CD8-positive, alpha-beta memory T cell (primary cell): Measurements from ENCODE around the gene TRPV4. TPM values are rescaled to one million over a fixed set of nuclear protein-coding genes. Genes with fewer than 3 reads are reported as not detected.

Experiments used
- CTCF ChIA-PET: fragments of 350-600 bp; sonication (Branson Sonifier 250); formaldehyde crosslinking; loops from one replicate; lab custom pipeline; 2021; ENCODE audit warnings: antibody characterized with exemption; lab: Charles Lee
- POLR2A ChIA-PET: fragments of 350-600 bp; sonication (Branson Sonifier 250); formaldehyde crosslinking; loops from one replicate; lab custom pipeline; 2021; ENCODE audit warnings: antibody characterized with exemption; lab: Charles Lee
- DNase-seq, 5 donors: peaks; one replicate each; pipeline versions ENCODE4 v3.0.0 to v3.0.0-alpha.2; 2020 to 2022; ENCODE audit warnings: mixed read lengths in 1 of 5
- H3K27ac ChIP-seq: one replicate; pipeline ENCODE4 v1.7.0; 2013; ENCODE audit warnings: low read depth, mild to moderate bottlenecking, low read length, moderate library complexity
- H3K27me3 ChIP-seq: 2 replicates; pipeline ENCODE4 v1.7.0; 2013; ENCODE audit warnings: low read length, mild to moderate bottlenecking; ENCODE audit not compliant: insufficient read depth, poor library complexity, severe bottlenecking
- H3K36me3 ChIP-seq: 2 replicates; pipeline ENCODE4 v1.7.0; 2013; ENCODE audit warnings: mild to moderate bottlenecking, low read length, moderate library complexity; ENCODE audit not compliant: insufficient read depth
- H3K4me1 ChIP-seq: 2 replicates; pipeline ENCODE4 v1.7.0; 2013; ENCODE audit warnings: mild to moderate bottlenecking, low read length, moderate library complexity; ENCODE audit not compliant: insufficient read depth
- H3K4me3 ChIP-seq: 2 replicates; pipeline ENCODE4 v1.7.0; 2013; ENCODE audit warnings: mild to moderate bottlenecking, low read length
- H3K9me3 ChIP-seq: 2 replicates; pipeline ENCODE4 v1.7.0; 2013; ENCODE audit warnings: mild to moderate bottlenecking, low read length
- H3K27ac Mint-ChIP-seq, 8 donors: one replicate each; pipeline ENCODE4 v1.8.0; 2020 to 2021; ENCODE audit warnings: mixed read lengths in 8 of 8, mild to moderate bottlenecking in 6 of 8, inconsistent platforms in 3 of 8, moderate library complexity in 3 of 8
- H3K27me3 Mint-ChIP-seq, 2 donors: one replicate each; pipeline ENCODE4 v1.8.0; 2020 to 2021; ENCODE audit warnings: mixed read lengths in 2 of 2, mild to moderate bottlenecking in 1 of 2, moderate library complexity in 1 of 2
- H3K36me3 Mint-ChIP-seq, 3 donors: one replicate each; pipeline ENCODE4 v1.8.0; 2020 to 2021; ENCODE audit warnings: mixed read lengths in 3 of 3, inconsistent platforms in 1 of 3, mild to moderate bottlenecking in 1 of 3
- H3K4me1 Mint-ChIP-seq, 3 donors: one replicate each; pipeline ENCODE4 v1.8.0; 2020 to 2021; ENCODE audit warnings: mixed read lengths in 3 of 3, inconsistent platforms in 1 of 3, mild to moderate bottlenecking in 1 of 3
- H3K4me3 Mint-ChIP-seq, 7 donors: one replicate each; pipeline ENCODE4 v1.8.0; 2020 to 2021; ENCODE audit warnings: mixed read lengths in 7 of 7, mild to moderate bottlenecking in 6 of 7, moderate library complexity in 4 of 7, inconsistent platforms in 2 of 7
- H3K9me3 Mint-ChIP-seq, 5 donors: one replicate each; pipeline ENCODE4 v1.8.0; 2020 to 2022; ENCODE audit warnings: mixed read lengths in 5 of 5, mild to moderate bottlenecking in 3 of 5, moderate library complexity in 2 of 5, inconsistent platforms in 1 of 5
- polyA plus RNA-seq: library from polyadenylated mRNA; unstranded; fragments of 300-500 nt; fragmentation: Illumina TruSeq; gene quantifications from one replicate; pipeline ENCODE4 v1.2.3, GENCODE V29; 2021
- total RNA-seq, 2 experiments: library from RNA; stranded (reverse); gene quantifications; one replicate each; pipeline ENCODE4 v1.2.3, GENCODE V29; 2021

Gene TRPV4
- total and polyA plus RNA-seq, 3 experiments from 2014 or later, result not detected

DNA sequence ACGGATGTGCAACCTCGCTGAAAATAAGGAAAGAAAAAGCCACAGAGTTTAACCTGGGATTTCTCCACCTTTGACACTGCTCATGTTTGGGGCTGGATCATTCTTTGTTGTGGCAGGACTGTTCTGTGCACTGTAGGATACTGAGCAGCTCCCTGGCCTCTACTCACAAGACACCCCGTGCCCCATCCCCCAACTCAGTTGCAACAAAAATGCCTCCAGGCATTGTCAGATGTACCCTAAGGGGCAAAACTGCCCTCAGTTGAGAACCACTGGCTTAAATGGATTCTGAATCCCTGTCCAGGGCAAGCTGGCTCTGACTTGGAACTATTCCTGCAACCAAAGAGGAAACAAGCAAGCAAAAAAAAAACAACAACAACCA, 45.0 kb upstream of the TRPV4 start:
- POLR2A ChIA-PET, result no interaction called here
- no peak overlapping the region for H3K4me3 ChIP-seq

GRCh38 chr12:109877504-109878246, 44.5 kb upstream of the TRPV4 start:
- peaks cover 0 to 3% (median 0%) of the 10 kb centered on the region in 5 donors for H3K9me3 Mint-ChIP-seq
- H3K36me3 ChIP-seq, result no peaks in the 10 kb centered on the region
- H3K36me3 Mint-ChIP-seq, result peaks cover under 1 to 27% (median 1%) of the 10 kb centered on the region in 3 donors
- H3K27ac Mint-ChIP-seq, result peak overlapping the region in 6 of 8 donors; percentile 8 to 86 (median 74)
- H3K9me3 ChIP-seq, result no peaks in the 10 kb centered on the region
- POLR2A ChIA-PET, result no interaction called here
- peaks cover 30% of the 10 kb centered on the region for H3K4me1 ChIP-seq
- DNase-seq, result no peak
- no peak overlapping the region for H3K4me3 ChIP-seq
- peak overlapping the region in 6 of 7 donors; percentile 19 to 95 (median 62) for H3K4me3 Mint-ChIP-seq
- H3K27ac ChIP-seq, result no peak overlapping the region
- H3K27me3 Mint-ChIP-seq, result peaks cover 0 to 2% of the 10 kb centered on the region in 2 donors
- CTCF ChIA-PET, result interaction anchor here (0.8 to 2.8 kb wide), 4 partner anchors 24 to 72 kb away, joined by 3 to 17 read pairs (median 7); no protein-coding TSS in a partner anchor
- peaks cover 49 to 71% (median 69%) of the 10 kb centered on the region in 3 donors for H3K4me1 Mint-ChIP-seq
- H3K27me3 ChIP-seq, result no peaks in the 10 kb centered on the region

More for the DNA sequence above, 45.0 kb upstream of the TRPV4 start:
- DNase-seq, result no peak
- Histone ChIP-seq H3K4me1 (peaks cover 30% of the 10 kb centered on the region), H3K27ac (no peak overlapping the region), H3K27me3 (no peaks in the 10 kb centered on the region), H3K9me3 (no peaks in the 10 kb centered on the region), H3K36me3 (no peaks in the 10 kb centered on the region)
- Mint-ChIP-seq H3K4me3 (peak overlapping the region in 5 of 7 donors; percentile 95 to 98 (median 97)), H3K9me3 (peaks cover 0 to 3% (median 0%) of the 10 kb centered on the region in 5 donors), H3K36me3 (peaks cover 0 to 24% (median 0%) of the 10 kb centered on the region in 3 donors), H3K4me1 (peaks cover 48 to 70% (median 64%) of the 10 kb centered on the region in 3 donors), H3K27me3 (peaks cover 0 to 2% of the 10 kb centered on the region in 2 donors), H3K27ac (peak overlapping the region in 7 of 8 donors; percentile 8 to 99 (median 75))
- CTCF ChIA-PET, result interaction anchor here (1.5 to 2.8 kb wide), 3 partner anchors 25 to 73 kb away, joined by 5 to 17 read pairs (median 11); no protein-coding TSS in a partner anchor

DNA sequence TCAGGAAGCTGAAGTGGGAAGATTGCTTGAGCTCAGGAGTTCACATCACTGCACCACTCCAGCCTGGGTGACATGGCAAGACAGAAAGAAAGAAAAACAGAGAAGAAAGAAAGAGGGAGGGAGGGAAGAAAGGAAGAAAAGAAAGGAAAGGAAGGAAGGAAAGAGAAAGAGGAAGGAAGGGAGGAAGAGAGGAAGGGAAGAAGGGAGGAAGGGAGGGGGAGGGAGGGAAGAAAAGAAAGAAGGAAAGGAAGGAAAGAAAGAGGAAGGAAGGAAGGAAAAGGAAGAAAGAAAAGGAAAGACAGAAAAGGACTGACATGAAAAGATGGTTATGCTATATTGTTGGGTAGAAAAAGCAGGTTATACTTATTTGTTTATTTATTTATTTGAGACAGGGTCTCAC, 43.2 kb upstream of the TRPV4 start:
- H3K4me3 ChIP-seq, result no peak overlapping the region
- ChIA-PET POLR2A (no interaction called here), CTCF (interaction anchor here (0.9 kb wide), 1 partner anchor 71 kb away, joined by 3 read pairs; no protein-coding TSS in a partner anchor)
- peak overlapping the region in 1 of 7 donors; percentile 52 for H3K4me3 Mint-ChIP-seq
- peaks cover 4 to 38% (median 4%) of the 10 kb centered on the region in 3 donors for H3K36me3 Mint-ChIP-seq
- peak overlapping the region in 4 of 8 donors; percentile 37 to 68 (median 52) for H3K27ac Mint-ChIP-seq
- no peaks in the 10 kb centered on the region for H3K9me3 ChIP-seq
- H3K27me3 Mint-ChIP-seq, result no peaks in the 10 kb centered on the region
- DNase-seq, result no peak
- peaks cover 55 to 74% (median 74%) of the 10 kb centered on the region in 3 donors for H3K4me1 Mint-ChIP-seq
- peaks cover 0 to 3% (median 0%) of the 10 kb centered on the region in 5 donors for H3K9me3 Mint-ChIP-seq
- H3K27me3 ChIP-seq, result no peaks in the 10 kb centered on the region
- H3K36me3 ChIP-seq, result no peaks in the 10 kb centered on the region
- no peak overlapping the region for H3K27ac ChIP-seq
- H3K4me1 ChIP-seq, result peaks cover 30% of the 10 kb centered on the region

DNA sequence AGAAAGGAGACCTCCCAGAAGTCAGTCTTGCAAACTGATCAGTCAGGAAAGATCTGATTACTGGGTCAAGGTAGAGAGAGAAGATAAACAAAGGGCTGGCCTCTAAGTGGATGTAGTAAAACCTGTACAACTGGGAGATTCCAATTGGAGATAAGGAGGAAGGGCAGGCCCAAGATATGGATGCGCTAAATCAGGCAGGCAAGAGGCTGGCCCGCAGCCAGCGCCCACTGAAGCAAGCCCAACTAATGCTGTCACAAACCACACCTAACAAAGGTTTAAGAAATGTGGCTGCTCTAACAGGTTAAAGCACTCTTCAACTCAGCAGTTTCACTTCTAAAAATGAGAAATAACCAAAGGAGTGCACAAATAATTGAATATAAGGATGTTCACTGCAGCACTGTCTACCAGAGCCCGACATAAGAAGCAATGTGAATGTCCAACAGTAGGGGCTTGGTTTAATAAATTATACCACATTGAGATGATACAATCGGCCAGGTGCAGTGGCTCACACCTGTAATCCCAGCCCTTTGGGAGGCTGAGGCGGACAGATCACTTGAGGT, 42.5 kb upstream of the TRPV4 start:
- POLR2A ChIA-PET, result no interaction called here
- peaks cover 0 to 3% (median 0%) of the 10 kb centered on the region in 5 donors for H3K9me3 Mint-ChIP-seq
- peak overlapping the region in 4 of 8 donors; percentile 37 to 67 (median 55) for H3K27ac Mint-ChIP-seq

GRCh38 chr12:109873653-109874052, 40.5 kb upstream of the TRPV4 start:
- no peak for DNase-seq
- Mint-ChIP-seq H3K27ac (peak overlapping the region in 1 of 8 donors; percentile 23), H3K36me3 (peaks cover 4 to 33% (median 8%) of the 10 kb centered on the region in 3 donors), H3K9me3 (no peaks in the 10 kb centered on the region), H3K4me3 (no peak overlapping the region), H3K27me3 (no peaks in the 10 kb centered on the region), H3K4me1 (peaks cover 38 to 61% (median 55%) of the 10 kb centered on the region in 3 donors)
- no peak overlapping the region for H3K27ac ChIP-seq
- H3K27me3 ChIP-seq, result no peaks in the 10 kb centered on the region
- no peaks in the 10 kb centered on the region for H3K9me3 ChIP-seq
- ChIA-PET CTCF (interaction anchor here (1.1 to 1.4 kb wide), 2 partner anchors 11 to 20 kb away, joined by 3 to 5 read pairs; no protein-coding TSS in a partner anchor), POLR2A (interaction anchor here (0.7 kb wide), 1 partner anchor 20 kb away, joined by 12 read pairs; no protein-coding TSS in a partner anchor)
- peaks cover 10% of the 10 kb centered on the region for H3K4me1 ChIP-seq
- H3K4me3 ChIP-seq, result no peak overlapping the region
- no peaks in the 10 kb centered on the region for H3K36me3 ChIP-seq

More for the DNA sequence above, 42.5 kb upstream of the TRPV4 start:
- Histone ChIP-seq H3K4me3 (no peak overlapping the region), H3K9me3 (no peaks in the 10 kb centered on the region), H3K36me3 (no peaks in the 10 kb centered on the region), H3K27me3 (no peaks in the 10 kb centered on the region), H3K4me1 (peaks cover 22% of the 10 kb centered on the region), H3K27ac (no peak overlapping the region)
- H3K36me3 Mint-ChIP-seq, result peaks cover 4 to 40% (median 5%) of the 10 kb centered on the region in 3 donors
- CTCF ChIA-PET, result interaction anchor here (1.5 kb wide), 1 partner anchor 23 kb away, joined by 3 read pairs; no protein-coding TSS in a partner anchor
- peak overlapping the region in 2 of 7 donors; percentile 8 to 52 for H3K4me3 Mint-ChIP-seq
- H3K4me1 Mint-ChIP-seq, result peaks cover 51 to 70% (median 68%) of the 10 kb centered on the region in 3 donors
- DNase-seq, result no peak
- no peaks in the 10 kb centered on the region for H3K27me3 Mint-ChIP-seq

DNA sequence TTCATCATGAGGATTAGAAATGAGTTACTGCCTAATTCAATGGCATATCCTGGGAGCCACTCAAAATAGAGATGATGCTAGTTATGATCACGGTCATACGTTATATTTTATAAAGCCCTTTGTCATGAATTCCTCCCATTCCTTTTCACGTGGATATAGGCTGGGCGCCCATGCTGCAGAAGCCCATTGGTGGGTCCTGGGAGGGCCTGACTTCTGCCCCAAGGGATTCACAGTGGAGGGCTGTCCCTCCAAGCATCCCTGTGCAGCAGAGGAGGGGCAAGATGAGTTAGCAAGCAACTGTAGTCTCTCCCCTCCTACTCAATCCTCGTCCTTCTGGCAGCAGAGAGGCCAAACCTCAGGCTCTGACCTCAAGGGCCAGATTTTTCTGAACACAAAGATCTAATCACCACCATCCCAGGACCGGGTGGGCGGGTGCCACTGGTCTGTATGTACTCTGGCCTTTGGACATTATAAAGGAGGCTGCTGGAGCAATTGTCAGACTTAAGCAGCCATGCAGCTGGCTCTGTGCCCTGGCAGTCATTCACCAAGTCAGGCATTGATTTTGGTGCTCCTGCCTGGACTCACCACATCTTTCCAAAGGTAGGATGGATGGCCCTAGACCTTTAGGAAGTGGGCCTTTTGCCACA, 38.6 kb upstream of the TRPV4 start:
- no peak overlapping the region for H3K4me3 Mint-ChIP-seq
- Histone ChIP-seq H3K9me3 (no peaks in the 10 kb centered on the region), H3K4me1 (no peaks in the 10 kb centered on the region), H3K27ac (no peak overlapping the region), H3K36me3 (no peaks in the 10 kb centered on the region), H3K27me3 (no peaks in the 10 kb centered on the region), H3K4me3 (no peak overlapping the region)
- peaks cover 4 to 34% (median 12%) of the 10 kb centered on the region in 3 donors for H3K36me3 Mint-ChIP-seq
- H3K27ac Mint-ChIP-seq, result peak overlapping the region in 2 of 8 donors; percentile 4 to 57
- H3K9me3 Mint-ChIP-seq, result no peaks in the 10 kb centered on the region
- H3K4me1 Mint-ChIP-seq, result peaks cover 27 to 48% (median 41%) of the 10 kb centered on the region in 3 donors
- no peak for DNase-seq
- ChIA-PET CTCF (interaction anchor here (0.6 kb wide), 1 partner anchor 18 kb away, joined by 4 read pairs; no protein-coding TSS in a partner anchor), POLR2A (no interaction called here)
- H3K27me3 Mint-ChIP-seq, result no peaks in the 10 kb centered on the region

DNA sequence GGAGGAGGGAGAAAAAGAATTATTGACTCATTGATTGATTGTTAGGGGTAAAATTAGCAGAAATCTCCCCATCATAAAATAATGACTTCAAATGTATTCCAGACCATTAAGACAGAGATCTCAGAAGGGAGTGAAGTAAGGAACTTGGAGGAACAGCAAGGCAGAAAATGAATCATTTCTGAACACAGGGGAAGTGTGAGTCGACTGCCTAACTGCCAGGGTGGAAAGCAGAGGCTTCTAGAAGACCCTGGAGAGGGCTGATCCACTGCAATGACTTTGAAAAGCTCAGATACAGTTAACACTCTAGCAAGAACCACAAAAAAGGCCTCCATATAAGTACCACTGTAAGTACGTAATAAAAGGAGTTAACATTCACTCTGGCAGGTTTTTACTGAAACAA, 37.5 kb upstream of the TRPV4 start:
- no peaks in the 10 kb centered on the region for H3K4me1 ChIP-seq
- POLR2A ChIA-PET, result interaction anchor here (0.7 kb wide), 1 partner anchor 454 kb away, joined by 6 read pairs; no protein-coding TSS in a partner anchor
- Mint-ChIP-seq H3K9me3 (no peaks in the 10 kb centered on the region), H3K4me1 (peaks cover 23 to 47% (median 42%) of the 10 kb centered on the region in 3 donors), H3K27ac (peak overlapping the region in 3 of 8 donors; percentile 9 to 21 (median 20)), H3K27me3 (no peaks in the 10 kb centered on the region), H3K4me3 (no peak overlapping the region), H3K36me3 (peaks cover 4 to 34% (median 12%) of the 10 kb centered on the region in 3 donors)
- H3K9me3 ChIP-seq, result no peaks in the 10 kb centered on the region
- CTCF ChIA-PET, result no interaction called here
- no peak overlapping the region for H3K4me3 ChIP-seq
- no peaks in the 10 kb centered on the region for H3K36me3 ChIP-seq
- no peaks in the 10 kb centered on the region for H3K27me3 ChIP-seq
- no peak overlapping the region for H3K27ac ChIP-seq
- no peak for DNase-seq
